Dermis blood vessel endothelial cell (primary cell): ENCODE data around the gene HS3ST3B1. TPM values are rescaled to one million over a fixed set of nuclear protein-coding genes. Genes with fewer than 3 reads are reported as not detected.

Experiments used
- DNase-seq: peaks from one replicate; pipeline ENCODE4 v3.0.0; 2010
- total RNA-seq: library from RNA; depleted of rRNA; stranded (reverse); fragments of >200 nt; gene quantifications from 2 replicates; pipeline ENCODE4 v1.2.3, GENCODE V29; 2014

HS3ST3B1 gene
- total RNA-seq, 1 donor from 2014 or later, result 1.4 TPM

- DNase-seq, result no peak
Measured at GRCh38 chr17:14359163-14360020, 58.5 kb downstream of the HS3ST3B1 start.

GRCh38 chr17:14360856-14361255 lies 60.0 kb downstream of the HS3ST3B1 start:
- no peak for DNase-seq

GRCh38 chr17:14361470-14361869 lies 60.6 kb downstream of the HS3ST3B1 start:
- no peak for DNase-seq

GRCh38 chr17:14361945-14362508 lies 61.1 kb downstream of the HS3ST3B1 start:
- DNase-seq, result no peak

GRCh38 chr17:14366199-14366598 lies 65.3 kb downstream of the HS3ST3B1 start:
- DNase-seq, result no peak

GRCh38 chr17:14372461-14372860 lies 71.6 kb downstream of the HS3ST3B1 start:
- no peak for DNase-seq

- DNase-seq, result no peak
Measured at GRCh38 chr17:14372905-14373613, 72.2 kb downstream of the HS3ST3B1 start.

- no peak for DNase-seq
Measured at GRCh38 chr17:14373614-14374259, 72.9 kb downstream of the HS3ST3B1 start.

GRCh38 chr17:14374268-14374667 lies 73.4 kb downstream of the HS3ST3B1 start:
- DNase-seq, result no peak

GRCh38 chr17:14376666-14377065 lies 75.8 kb downstream of the HS3ST3B1 start:
- DNase-seq, result no peak

GRCh38 chr17:14381606-14382005 lies 80.7 kb downstream of the HS3ST3B1 start:
- no peak for DNase-seq

- no peak for DNase-seq
Measured at GRCh38 chr17:14387036-14387435, 86.2 kb downstream of the HS3ST3B1 start.

- no peak for DNase-seq
Measured at GRCh38 chr17:14389681-14390080, 88.8 kb downstream of the HS3ST3B1 start.

GRCh38 chr17:14393723-14394122 lies 92.8 kb downstream of the HS3ST3B1 start:
- DNase-seq, result no peak

- no peak for DNase-seq
Measured at GRCh38 chr17:14395255-14395654, 94.4 kb downstream of the HS3ST3B1 start.

GRCh38 chr17:14396547-14396946 lies 95.7 kb downstream of the HS3ST3B1 start:
- no peak for DNase-seq

- DNase-seq, result no peak
Measured at GRCh38 chr17:14398766-14399165, 97.9 kb downstream of the HS3ST3B1 start.

Other genes with a start within 250 kb of the HS3ST3B1 start
- gene COX10, start 231.6 kb upstream of the HS3ST3B1 start, total RNA-seq, result 14.1 and 21.1 TPM in 2 replicates
- gene CDRT15, start 64.2 kb upstream of the HS3ST3B1 start, total RNA-seq, result not detected in 2 replicates